HG03135 (cell line): ENCODE results near the gene HYDIN.
"Not testable (repeated sequence)": the region's sequence is repeated elsewhere in the genome, so short reads cannot be mapped to it uniquely, and the experiment has no call there.

Experiments
- ATAC-seq: cut with Tn5 transposase; IDR thresholded peaks from one replicate; pipeline ENCODE4 v1.9.1; 2021; ENCODE audit warnings: mild to moderate bottlenecking, moderate library complexity; ENCODE audit not compliant: unreplicated experiment

HYDIN gene

DNA sequence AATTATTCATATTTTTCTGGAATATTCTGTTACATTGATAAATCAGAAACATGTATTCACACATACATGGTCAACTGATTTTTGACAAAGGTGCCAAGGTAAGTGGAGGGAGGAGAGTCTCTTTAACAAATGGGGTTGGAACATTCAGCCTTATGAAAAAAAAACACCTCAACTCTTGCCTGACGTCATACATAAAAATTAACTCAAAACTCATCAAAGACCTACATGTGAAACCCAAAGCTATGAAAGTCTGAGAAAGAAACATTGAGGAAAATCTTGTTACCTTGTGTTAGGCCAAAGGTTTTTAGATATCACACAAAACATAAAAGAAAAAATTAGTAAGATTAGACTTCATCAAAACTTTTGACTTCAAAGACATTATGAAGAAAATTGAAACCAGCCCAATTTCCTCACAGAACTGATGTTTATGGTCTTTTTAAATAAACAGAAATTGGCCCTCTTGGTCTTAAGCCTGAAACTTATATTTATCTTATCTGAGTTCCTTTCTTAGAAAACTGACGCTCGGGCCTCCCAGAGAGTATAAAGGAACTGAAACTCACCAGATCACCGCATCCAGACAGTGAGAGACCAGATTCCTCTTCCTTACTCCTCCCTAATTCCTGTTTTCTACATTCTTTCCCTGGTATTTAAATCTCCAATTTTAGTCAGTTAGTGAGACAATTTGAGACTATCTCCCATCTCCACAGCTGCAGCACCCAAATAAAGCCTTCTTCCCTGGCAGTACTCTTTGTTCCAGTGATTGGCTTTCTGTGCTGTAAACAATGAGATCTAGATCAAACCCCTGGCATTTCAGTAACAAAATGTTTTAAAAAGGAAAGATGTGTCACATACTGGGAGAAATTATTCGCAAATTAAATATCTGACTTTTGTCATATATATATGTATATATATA lies 4.0 kb downstream of the HYDIN start:
- no peak for ATAC-seq

DNA sequence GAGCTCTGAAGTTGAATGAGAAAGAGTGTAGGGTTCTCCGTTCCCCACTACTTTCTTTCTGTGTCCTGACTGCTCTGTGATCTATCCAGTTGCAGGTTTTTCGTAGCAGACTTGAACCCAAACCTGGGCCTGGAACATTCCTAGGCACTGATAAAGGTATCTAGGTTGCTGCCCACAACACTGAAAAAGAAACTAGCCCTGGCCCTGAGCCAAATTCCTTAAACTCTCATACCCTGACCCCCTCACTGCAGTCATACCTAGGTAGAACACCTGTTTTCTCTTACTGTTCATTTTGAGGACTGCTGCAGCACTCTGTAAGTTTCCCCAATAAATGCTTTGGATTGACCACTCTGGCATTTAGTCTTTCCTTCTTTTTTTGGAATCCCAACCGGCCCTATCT lies 5.4 kb downstream of the HYDIN start:
- ATAC-seq = no peak

DNA sequence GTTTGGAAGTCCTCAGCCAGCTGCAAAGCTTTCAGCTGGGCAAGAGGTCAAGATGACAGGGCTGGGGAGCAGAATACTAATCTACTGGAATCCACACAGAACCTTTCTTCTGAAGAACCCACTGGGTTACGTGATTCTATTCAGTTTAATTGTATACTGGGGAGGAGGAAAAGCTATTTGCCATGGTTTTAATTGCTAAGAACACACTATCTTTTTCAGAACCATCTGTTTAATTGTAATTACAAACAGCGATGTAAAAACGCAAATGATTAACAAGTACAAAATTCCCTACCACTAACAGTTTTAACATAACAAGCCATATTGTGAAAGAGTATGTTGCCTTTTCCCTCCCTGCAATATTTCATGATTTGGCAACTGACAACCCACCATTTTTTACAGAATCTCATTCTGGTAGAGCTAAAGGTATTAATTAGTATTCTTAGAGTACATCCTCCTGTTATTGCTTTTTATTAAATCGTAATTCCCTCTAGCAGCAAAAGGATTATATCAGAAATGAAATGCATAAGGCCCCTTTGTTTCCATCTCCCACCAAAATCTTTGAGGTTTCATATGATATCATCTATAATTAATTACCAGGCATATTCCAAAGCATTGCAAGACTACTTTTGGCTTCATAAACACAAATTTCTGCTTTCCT lies 12.1 kb downstream of the HYDIN start:
- no peak for ATAC-seq

DNA sequence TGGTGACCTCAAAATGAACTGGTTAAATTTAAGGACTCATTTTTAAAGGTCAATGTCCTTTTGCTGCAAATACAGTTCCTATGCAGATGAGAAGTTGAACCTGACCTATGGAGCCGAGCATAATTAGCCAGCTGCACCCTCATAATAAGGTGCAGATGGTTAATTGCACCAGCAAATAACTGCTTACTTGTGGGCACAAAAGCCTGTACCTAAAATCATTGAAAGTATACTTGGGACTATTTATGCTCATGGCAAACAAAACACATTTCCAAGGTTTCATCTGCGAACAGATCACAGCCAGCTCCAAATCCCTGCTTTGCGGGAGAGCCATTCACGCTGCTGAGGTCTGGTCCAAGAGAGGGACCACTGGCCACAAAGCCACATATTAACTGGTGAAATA lies 13.0 kb downstream of the HYDIN start:
- ATAC-seq = no peak

DNA sequence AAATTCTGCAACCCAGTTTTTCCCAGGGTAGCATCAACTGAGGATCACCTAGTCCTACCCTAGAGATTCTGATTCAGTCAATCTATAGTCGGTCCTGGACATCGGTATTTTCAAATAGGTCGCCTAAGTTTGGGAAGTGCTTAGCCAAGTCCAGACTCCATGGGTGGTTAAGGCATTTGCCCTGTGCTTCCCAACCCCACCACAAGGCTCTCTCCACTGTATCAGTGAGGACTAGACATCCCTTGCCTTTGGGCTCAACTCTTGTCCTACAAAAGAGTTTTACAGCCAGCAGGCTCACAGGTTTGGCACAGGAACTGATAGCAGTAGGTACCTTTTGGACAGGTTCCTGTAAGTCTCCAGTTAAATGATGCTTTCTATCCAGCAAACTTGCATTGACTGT lies 13.8 kb downstream of the HYDIN start:
- ATAC-seq = no peak

DNA sequence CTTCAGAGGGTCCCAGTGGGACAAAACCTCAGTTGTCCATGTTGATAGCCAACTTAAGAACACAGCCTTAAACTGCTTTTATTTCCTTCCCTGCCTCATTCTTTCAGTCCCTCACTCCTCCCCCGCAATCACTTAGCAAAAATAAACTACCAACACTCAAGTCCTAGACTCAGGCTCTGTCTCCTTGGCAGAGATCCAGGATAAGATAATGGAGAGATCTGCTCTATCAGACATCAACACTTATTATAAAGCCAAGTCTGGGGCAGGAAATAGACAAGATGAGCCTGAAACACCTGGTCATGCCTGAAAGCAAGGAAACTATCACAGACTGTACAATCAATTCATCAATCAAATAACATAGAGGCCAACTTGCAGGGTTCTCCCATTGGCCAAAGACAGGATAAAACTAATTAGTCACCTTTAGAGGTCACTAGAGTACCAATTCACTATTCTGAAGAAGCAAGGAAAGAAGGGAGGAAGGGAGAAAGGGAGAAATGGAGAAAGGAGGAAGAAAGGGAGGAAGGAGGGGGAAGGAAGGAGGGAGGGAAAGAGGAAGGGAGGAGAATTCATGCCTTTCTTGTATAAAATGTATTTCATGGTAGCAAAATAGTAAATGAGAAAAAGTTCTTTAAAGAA lies 15.7 kb downstream of the HYDIN start:
- ATAC-seq = no peak

DNA sequence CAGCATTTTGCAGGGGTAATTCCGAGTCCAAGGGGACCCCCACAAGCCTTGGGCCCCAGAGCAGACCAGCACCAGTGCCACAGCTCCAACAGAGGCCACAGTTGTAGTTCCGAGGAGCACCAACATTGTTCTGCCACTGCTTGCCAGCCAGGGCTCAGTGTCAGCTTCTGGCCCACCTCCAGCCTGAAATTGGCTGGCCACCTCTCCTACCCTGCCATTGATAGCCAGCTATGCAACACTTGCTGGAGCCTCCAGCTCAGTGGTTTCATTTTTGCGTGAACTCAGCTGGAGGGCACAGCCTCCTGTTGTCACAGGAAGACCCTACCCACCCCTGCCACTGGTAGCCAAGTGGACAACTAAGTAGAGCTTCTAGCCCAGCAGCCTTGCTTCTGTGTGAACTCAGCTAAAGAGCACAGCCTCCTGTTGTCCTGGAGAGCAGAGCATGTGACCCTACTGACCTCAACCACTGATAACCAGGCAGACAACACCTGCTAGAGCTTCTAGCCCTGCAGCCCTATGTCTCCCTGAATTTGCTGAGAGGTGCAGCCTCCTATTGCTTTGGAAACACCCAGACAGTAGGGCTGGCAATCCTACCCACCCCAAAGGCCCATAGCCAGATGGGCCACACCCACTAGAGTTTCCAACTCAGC lies 24.9 kb downstream of the HYDIN start:
- ATAC-seq = no peak

DNA sequence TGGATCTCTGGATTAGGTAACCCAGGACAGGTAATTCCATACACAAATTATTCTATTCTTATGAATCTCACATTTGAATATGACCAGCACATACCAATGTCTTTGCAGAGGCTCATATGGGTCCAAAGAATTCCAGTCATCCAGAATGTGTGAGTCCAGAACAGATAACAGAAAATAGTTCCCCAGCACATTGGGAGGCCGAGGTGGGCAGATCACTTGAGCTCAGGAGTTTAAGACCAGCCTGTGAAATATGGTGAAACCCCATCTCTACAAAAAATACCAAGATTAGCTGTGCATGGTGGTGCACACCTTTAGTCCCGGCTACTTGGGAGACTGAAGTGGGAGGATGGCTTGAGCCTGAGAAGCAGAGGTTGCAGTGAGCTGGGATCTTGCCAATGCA lies 26.9 kb downstream of the HYDIN start:
- ATAC-seq = no peak

DNA sequence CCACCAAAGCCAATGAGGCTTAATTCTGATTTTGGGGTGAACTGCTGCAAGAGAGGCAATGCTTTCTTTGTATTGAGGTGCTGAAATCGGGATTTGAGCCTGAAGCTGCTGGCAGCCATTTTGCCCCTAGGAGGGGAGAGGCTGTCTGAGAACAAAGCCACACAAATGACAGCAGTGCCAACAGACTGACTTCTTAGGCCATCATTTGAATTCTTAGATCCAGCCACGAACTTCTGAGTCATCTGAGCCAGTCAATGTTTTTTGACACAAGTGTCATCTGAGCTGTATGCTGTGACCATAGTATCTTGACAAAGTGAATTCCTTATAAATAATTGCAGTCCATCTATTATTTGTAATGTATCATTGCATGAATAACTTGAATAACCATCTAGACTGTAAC lies 29.0 kb downstream of the HYDIN start:
- no peak for ATAC-seq

DNA sequence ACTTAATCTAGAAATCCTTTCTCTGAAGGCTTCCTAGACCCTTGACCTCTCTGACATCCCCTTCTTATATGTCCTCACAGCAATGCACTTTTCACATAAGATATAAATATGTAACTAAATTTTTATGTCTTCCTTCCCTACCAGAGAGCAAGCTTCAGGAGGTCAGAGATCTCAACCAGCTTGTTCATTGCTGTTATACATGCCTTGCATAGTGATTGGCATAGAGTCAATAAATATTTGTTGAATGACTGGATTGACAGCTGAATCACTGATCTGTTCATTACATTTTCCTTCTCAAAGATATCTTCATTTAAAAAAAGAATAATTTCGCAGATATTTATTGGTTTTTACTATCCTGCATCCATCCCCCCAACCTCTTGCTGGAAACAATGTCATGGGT lies 29.5 kb downstream of the HYDIN start:
- ATAC-seq = no peak

DNA sequence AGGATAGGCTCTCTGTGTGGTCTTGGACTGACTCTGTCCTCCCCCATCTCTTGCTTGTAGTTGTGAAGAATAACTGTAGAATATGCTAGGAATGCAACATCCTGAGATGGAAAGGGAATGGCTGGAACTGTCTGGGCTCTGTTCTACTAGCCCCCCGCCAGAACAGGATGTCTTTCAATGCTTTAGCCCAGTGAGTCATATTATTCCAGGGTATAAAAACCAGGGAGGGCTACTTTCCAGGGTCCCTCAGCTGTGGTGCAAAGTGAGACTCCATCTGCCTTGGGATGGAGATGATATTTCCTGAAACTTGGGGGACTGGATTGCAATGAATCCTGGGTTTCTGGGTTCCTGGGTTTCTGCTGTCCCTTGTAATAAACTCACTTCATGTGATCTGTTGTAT lies 32.1 kb downstream of the HYDIN start:
- no peak for ATAC-seq

DNA sequence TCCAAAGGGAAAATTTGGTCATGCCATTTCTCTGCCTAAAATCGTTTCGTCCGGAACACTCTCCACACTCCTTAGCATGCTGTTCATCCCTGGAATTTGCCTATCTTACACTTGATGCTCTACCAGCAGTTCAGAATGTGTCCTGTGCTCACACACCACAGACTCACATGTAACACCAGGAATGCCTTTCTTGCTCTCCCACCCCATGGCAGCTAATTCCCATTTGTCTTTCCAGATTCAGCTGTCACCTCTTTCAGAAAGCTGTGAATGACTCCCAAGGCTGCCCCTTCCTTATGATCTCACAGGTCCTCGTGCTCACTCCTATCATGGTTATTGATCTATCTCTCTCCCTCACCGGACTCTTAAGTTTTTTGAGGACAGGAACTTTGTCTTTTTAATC lies 38.1 kb downstream of the HYDIN start:
- ATAC-seq = no peak

DNA sequence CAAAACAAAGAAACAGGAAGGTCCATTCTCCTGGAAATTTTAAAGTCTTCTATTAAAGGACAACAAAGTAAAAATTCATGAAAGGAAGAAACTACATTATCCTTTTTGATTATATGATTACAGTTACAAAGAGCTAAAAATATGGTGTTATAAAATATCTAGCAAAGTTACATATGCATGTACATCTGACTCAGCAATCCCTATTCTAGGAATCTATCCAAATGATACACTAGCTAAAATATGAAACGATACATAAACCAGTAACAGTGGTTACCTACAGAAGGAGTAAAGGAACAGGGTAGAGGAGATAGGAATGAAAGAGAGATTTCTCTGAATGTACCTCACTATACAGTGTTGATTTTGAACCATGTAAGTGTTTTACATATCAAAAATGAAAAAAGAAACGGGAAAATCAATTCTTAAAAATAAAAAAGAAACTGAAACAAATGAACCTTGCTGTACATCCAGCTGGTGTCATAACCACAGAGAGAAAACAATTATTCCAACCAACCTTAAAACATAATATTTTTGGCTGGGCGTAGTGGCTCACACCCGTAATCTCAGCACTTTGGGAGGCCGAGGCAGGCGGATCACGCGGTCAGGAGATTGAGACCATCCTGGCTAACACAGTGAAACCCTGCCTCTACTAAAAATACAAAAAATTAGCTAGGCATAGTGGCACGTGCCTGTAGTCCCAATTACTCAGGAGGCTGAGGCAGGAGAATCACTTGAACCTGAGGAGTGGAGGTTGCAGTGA lies 41.4 kb downstream of the HYDIN start:
- no peak for ATAC-seq

DNA sequence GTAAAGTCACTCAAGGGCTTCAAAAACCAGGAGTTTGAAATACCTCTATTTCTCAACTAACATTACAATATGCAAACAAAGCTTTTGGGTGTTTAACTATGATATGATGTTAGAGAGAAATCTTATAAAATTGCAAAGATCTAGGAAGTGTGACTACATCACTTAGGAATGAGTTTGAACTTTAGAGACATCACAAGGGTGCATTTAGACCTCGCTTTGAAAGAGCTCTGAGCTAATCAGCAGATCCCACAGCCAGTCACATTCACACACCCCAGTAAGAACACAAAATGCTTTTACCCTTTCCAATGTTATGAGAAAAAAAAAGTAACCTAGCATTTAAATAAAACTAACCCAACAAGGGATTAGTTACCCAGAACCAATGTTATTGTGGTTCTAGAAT lies 45.2 kb downstream of the HYDIN start:
- no peak for ATAC-seq

DNA sequence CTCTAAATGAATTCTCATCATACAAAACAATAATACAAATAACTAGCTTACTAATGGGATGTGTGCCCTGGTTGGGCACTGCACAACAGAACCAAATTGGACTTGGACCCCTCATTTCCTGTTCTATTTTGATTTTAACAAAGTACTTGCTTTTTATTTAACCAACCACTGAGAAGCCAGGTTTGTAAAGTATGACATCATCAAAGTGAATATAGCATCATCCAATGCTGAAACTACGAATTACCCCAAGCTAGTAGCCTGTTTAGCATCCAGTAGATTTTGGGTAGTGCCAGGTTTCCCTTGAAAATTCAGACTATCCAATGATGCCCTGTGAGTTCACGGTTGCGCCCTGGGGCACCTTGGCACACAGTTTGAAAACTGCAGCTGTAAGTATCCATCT lies 51.0 kb downstream of the HYDIN start:
- ATAC-seq = no peak

DNA sequence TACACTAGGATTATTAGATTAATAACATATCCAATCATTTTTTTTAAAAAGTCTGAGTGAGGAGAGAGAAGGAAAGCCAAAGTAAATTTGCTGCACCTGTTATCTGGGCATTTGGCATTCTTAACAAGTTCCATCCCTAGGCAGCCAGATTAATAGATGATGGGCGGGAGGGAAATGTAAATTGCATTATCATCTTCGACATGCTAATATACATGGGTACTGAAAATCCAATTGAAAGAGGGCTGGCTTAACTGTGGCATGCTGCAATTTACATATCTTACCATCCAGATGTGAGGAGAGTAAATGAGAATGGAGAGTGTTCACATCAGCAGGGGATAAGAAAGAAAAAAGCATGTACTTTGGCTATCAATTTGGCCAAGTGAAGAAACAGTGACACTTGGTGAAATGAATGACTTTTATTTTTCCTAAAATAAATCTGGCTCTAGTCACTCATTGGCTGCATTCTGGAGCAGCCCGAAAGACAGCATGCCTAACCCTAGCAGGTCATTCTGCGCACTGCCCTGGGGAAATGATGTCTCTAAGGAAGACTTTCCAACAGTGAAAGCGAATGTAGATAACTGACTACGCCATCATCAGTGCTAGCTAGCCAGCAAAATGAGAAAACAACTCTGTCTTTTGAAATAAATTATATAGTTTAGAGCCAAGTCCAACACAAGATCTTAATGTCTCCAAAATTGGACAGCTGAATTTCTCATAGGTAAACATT lies 57.9 kb downstream of the HYDIN start:
- ATAC-seq = no peak

DNA sequence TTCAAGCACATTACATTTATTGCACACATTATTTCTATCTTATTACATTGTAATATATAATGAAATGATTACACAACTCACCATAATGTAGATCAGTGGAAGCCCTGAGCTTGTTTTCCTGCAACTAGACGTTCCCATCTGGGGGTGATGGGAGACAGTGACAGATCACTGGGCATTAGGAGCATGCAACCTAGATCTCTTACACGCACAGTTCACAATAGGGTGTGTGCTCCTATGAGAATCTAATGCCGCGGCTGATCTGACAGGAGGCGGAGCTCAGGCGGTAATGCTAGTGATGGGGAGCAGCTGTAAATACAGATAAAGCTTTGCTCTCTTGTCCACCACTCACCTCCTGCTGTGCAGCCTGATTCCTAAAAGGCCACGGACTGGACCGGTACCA lies 69.5 kb downstream of the HYDIN start:
- not testable (repeated sequence) for ATAC-seq

DNA sequence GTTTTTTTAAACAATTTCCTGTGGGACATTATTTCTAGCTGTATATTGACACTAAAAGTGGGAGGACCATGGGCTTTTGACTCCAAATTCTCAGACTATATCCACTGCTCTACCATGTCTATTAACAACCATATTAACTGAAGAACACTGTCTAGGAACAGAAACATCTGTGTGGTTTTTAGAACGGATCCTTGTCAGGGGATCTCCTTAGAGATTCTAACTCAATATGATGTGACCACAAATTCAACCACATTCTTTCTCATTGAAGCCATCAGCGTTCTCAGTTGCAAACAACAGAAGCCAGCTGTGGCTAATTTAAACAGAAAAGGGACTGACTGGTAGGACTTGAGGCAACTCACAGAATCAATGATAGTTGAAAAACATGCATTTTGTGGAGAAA lies 73.2 kb downstream of the HYDIN start:
- not testable (repeated sequence) for ATAC-seq

DNA sequence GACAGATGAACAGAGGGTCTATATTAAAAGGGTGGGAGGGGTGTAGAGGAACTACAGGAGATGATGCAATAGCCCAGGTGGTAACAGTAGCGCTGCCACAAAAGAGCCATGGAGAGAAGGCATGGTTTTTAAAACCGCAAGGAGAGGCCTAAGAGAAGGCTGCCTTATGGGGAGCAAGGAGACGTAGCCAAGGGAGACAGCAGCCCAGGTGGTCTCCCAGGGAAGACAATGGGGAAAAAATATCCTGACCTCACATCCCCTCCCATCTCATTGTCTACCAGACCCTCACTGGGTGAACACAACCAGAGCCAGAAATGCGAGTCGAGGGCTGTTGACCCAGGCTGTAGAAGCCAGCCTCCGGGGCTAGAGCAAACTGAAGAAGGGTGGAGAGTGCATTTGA lies 77.2 kb downstream of the HYDIN start:
- ATAC-seq = not testable (repeated sequence)

DNA sequence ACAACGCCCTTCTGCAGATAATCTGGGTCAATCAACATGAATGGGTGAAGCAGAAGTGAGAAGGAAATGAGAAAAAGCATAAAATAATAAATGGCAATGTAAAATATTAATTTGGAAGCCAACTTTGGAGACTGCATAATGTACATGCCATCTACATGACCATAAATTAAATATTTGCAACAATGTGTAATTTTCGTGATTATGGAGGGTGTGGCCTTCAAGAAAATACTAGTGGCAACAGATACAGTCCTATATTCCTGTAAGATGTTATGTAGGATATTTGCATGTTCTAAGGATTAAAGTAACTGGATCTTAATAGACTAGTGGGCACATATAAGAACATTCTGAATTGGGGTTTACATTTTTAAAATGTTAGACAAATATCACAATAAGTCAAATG lies 78.9 kb downstream of the HYDIN start:
- not testable (repeated sequence) for ATAC-seq
